ENCODE results near the gene CZIB. TPM values are rescaled to one million over a fixed set of nuclear protein-coding genes. Genes with fewer than 3 reads are reported as not detected.

Gene CZIB
- total RNA-seq, 1 experiment from 2014 or later = 57.2 TPM

DNA sequence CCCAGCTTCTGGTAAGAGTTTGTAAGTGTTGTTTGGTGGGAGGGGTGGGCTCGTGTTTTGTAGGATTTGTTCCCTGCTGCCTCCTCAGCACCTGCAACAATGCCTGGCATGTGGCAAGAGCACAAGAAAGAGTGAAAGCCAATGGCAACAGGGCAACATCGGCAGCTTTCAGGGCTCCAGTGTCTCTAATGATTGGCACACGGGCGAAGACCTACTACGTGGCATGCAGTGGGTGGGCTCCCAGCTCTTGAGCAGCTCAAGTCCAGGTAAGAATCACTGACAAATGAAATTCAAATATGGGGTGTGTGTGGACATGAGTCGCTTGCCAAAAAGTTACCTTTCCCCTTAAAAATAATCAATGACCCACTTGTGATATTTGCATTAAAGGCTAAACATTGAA is 54.1 kb downstream of the CZIB start:
- ChIA-PET CTCF (interaction anchor here (0.9 kb wide), 1 partner anchor 20 kb away, joined by 3 read pairs; no protein-coding TSS in a partner anchor), POLR2A (no interaction called here)
- no peak overlapping the region for H3K4me3 ChIP-seq (ENCODE audit: low read depth in 2 of 2, low read length in 2 of 2)
- H3K36me3 ChIP-seq (ENCODE audit: control insufficient read depth, insufficient read depth, low read length) = no peaks in the 10 kb centered on the region
- H3K9me3 ChIP-seq (ENCODE audit: control insufficient read depth, insufficient read depth, low read depth, low read length) = no peaks in the 10 kb centered on the region
- no peak overlapping the region for H3K27ac ChIP-seq (ENCODE audit: low read length)
- H3K27me3 ChIP-seq (ENCODE audit: control insufficient read depth, insufficient read depth, low read length) = no peaks in the 10 kb centered on the region
- in situ Hi-C loops (cut with HindIII; ENCODE audit: low pct_unique_long_range_greater_than_20kb, low sequenced_read_pairs) = no loop called here
- DNase-seq (ENCODE audit: low read depth, low spot score) = no peak
- TF ChIP-seq SIN3A (IDR thresholded peaks at IDR 0.05; ENCODE audit: borderline replicate concordance, insufficient read depth, low read depth, low read length) = no peak
- TF ChIP-seq TCF7L2 (IDR thresholded peaks at IDR 0.05; ENCODE audit: low read depth, low read length) = no peak
- TF ChIP-seq, protein P1, sequence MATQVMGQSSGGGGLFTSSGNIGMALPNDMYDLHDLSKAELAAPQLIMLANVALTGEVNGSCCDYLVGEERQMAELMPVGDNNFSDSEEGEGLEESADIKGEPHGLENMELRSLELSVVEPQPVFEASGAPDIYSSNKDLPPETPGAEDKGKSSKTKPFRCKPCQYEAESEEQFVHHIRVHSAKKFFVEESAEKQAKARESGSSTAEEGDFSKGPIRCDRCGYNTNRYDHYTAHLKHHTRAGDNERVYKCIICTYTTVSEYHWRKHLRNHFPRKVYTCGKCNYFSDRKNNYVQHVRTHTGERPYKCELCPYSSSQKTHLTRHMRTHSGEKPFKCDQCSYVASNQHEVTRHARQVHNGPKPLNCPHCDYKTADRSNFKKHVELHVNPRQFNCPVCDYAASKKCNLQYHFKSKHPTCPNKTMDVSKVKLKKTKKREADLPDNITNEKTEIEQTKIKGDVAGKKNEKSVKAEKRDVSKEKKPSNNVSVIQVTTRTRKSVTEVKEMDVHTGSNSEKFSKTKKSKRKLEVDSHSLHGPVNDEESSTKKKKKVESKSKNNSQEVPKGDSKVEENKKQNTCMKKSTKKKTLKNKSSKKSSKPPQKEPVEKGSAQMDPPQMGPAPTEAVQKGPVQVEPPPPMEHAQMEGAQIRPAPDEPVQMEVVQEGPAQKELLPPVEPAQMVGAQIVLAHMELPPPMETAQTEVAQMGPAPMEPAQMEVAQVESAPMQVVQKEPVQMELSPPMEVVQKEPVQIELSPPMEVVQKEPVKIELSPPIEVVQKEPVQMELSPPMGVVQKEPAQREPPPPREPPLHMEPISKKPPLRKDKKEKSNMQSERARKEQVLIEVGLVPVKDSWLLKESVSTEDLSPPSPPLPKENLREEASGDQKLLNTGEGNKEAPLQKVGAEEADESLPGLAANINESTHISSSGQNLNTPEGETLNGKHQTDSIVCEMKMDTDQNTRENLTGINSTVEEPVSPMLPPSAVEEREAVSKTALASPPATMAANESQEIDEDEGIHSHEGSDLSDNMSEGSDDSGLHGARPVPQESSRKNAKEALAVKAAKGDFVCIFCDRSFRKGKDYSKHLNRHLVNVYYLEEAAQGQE (IDR thresholded peaks at IDR 0.05; ENCODE audit: insufficient read depth in 1 of 2, low read depth in 2 of 2, low read length in 1 of 2) = no peak
- TF ChIP-seq, protein P2, sequence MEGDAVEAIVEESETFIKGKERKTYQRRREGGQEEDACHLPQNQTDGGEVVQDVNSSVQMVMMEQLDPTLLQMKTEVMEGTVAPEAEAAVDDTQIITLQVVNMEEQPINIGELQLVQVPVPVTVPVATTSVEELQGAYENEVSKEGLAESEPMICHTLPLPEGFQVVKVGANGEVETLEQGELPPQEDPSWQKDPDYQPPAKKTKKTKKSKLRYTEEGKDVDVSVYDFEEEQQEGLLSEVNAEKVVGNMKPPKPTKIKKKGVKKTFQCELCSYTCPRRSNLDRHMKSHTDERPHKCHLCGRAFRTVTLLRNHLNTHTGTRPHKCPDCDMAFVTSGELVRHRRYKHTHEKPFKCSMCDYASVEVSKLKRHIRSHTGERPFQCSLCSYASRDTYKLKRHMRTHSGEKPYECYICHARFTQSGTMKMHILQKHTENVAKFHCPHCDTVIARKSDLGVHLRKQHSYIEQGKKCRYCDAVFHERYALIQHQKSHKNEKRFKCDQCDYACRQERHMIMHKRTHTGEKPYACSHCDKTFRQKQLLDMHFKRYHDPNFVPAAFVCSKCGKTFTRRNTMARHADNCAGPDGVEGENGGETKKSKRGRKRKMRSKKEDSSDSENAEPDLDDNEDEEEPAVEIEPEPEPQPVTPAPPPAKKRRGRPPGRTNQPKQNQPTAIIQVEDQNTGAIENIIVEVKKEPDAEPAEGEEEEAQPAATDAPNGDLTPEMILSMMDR (IDR thresholded peaks at IDR 0.05) = no peak
- no peak for TF ChIP-seq POLR2AphosphoS5 (IDR thresholded peaks at IDR 0.05; ENCODE audit: low read depth, low read length)
- no peak for ATAC-seq
- intact Hi-C loops (cut with micrococcal nuclease; ENCODE audit: unreplicated experiment) = no loop called here
- 0 out of 2 replicates have a peak, but pooled peaks cover 4% of the 10 kb centered on the region for H3K4me1 ChIP-seq (ENCODE audit: control insufficient read depth, insufficient read depth, low read length)
- BruUV-seq (replicated peaks) = no TSS peak

DNA sequence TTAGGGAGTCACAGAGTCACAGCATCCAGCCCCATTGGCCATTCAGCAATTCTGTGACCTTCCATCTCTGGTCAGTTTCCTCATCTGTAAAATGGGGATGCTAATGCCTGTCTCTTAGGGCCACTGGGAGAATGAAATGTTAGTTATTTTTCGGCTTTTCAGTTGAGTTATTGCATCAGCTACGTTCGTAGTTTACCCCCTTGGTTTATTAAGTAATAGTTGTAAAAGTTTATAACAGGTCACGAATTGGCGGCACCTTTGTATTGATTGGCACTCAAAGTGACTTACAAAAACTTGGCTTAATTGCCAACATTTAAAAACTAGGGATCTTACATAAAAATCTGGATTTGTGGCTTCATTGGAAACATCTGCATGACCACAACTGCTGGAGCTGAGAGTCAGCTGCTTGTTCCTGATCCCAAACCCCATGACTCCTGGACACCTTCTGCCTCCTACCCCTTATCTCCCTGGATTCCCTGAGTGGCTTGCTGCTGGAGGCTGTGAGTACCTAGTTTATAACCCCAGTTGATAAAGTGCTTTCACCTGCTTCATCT is 54.9 kb downstream of the CZIB start:
- Histone ChIP-seq H3K4me3 (ENCODE audit: low read depth in 2 of 2, low read length in 2 of 2) (no peak overlapping the region), H3K36me3 (ENCODE audit: control insufficient read depth, insufficient read depth, low read length) (no peaks in the 10 kb centered on the region), H3K4me1 (ENCODE audit: control insufficient read depth, insufficient read depth, low read length) (no peaks in the 10 kb centered on the region), H3K27ac (ENCODE audit: low read length) (no peak overlapping the region), H3K27me3 (ENCODE audit: control insufficient read depth, insufficient read depth, low read length) (no peaks in the 10 kb centered on the region), H3K9me3 (ENCODE audit: control insufficient read depth, insufficient read depth, low read depth, low read length) (no peaks in the 10 kb centered on the region)
- no peak for DNase-seq (ENCODE audit: low read depth, low spot score)
- no TSS peak for BruUV-seq (replicated peaks)
- TF ChIP-seq, protein P2 (IDR thresholded peaks at IDR 0.05) = no peak
- no peak for TF ChIP-seq POLR2AphosphoS5 (IDR thresholded peaks at IDR 0.05; ENCODE audit: low read depth, low read length)
- TF ChIP-seq SIN3A (IDR thresholded peaks at IDR 0.05; ENCODE audit: borderline replicate concordance, insufficient read depth, low read depth, low read length) = no peak
- TF ChIP-seq, protein P1 (IDR thresholded peaks at IDR 0.05; ENCODE audit: insufficient read depth in 1 of 2, low read depth in 2 of 2, low read length in 1 of 2) = no peak
- TF ChIP-seq TCF7L2 (IDR thresholded peaks at IDR 0.05; ENCODE audit: low read depth, low read length) = no peak
- in situ Hi-C loops (cut with HindIII; ENCODE audit: low pct_unique_long_range_greater_than_20kb, low sequenced_read_pairs) (no loop called here), intact Hi-C loops (cut with micrococcal nuclease; ENCODE audit: unreplicated experiment) (no loop called here)
- ATAC-seq = no peak
- ChIA-PET CTCF (no interaction called here), POLR2A (no interaction called here)
